ENCODE results near the gene SEMA5B. TPM values are rescaled to one million over a fixed set of nuclear protein-coding genes. Genes with fewer than 3 reads are reported as not detected.

SEMA5B gene
- total RNA-seq, 1 experiment from 2014 or later = 0.04 TPM

- H3K9me3 ChIP-seq (ENCODE audit: low read length) = no peaks in the 10 kb centered on the region
- H3K79me2 ChIP-seq (ENCODE audit: low read length) = no peaks in the 10 kb centered on the region
- DNase-seq (no peak), ATAC-seq (no peak)
- no peak for TF ChIP-seq EZH2 (IDR thresholded peaks at IDR 0.05; ENCODE audit: low read length, unreplicated experiment)
- TF ChIP-seq, protein P1, sequence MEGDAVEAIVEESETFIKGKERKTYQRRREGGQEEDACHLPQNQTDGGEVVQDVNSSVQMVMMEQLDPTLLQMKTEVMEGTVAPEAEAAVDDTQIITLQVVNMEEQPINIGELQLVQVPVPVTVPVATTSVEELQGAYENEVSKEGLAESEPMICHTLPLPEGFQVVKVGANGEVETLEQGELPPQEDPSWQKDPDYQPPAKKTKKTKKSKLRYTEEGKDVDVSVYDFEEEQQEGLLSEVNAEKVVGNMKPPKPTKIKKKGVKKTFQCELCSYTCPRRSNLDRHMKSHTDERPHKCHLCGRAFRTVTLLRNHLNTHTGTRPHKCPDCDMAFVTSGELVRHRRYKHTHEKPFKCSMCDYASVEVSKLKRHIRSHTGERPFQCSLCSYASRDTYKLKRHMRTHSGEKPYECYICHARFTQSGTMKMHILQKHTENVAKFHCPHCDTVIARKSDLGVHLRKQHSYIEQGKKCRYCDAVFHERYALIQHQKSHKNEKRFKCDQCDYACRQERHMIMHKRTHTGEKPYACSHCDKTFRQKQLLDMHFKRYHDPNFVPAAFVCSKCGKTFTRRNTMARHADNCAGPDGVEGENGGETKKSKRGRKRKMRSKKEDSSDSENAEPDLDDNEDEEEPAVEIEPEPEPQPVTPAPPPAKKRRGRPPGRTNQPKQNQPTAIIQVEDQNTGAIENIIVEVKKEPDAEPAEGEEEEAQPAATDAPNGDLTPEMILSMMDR (conservative IDR thresholded peaks at IDR 0.05; ENCODE audit: low read depth, low read length) = no peak
- TF ChIP-seq EZH2phosphoT487 (IDR thresholded peaks at IDR 0.05; ENCODE audit: borderline replicate concordance, low read length) = no peak
- H3K36me3 ChIP-seq (ENCODE audit: low read depth, low read length) = no peaks in the 10 kb centered on the region
- H3K9me2 ChIP-seq (replicated peaks; ENCODE audit: low read length) = no peaks in the 10 kb centered on the region
- no peak overlapping the region for H2AFZ ChIP-seq (ENCODE audit: low read length)
- no TSS peak for BruUV-seq (replicated peaks)
- H3K4me3 ChIP-seq (ENCODE audit: low read length) = no peak overlapping the region
- H3K4me2 ChIP-seq (ENCODE audit: low read length) = no peak overlapping the region
- H4K20me1 ChIP-seq (ENCODE audit: low read length) = no peaks in the 10 kb centered on the region
- peaks cover 19% of the 10 kb centered on the region for H3K4me1 ChIP-seq (ENCODE audit: insufficient read depth, low read length)
- no peak overlapping the region for H3K9ac ChIP-seq (ENCODE audit: low read length)
- no peaks in the 10 kb centered on the region for H3K27me3 ChIP-seq (ENCODE audit: low read length)
- intact Hi-C loops (cut with micrococcal nuclease) = no loop called here
- no peak overlapping the region for H3K27ac ChIP-seq (ENCODE audit: low read length)
- H3F3A ChIP-seq (ENCODE audit: low read length, unreplicated experiment) = no peaks in the 10 kb centered on the region
- CTCF ChIA-PET = interaction anchor here (0.6 kb wide), 1 partner anchor 213 kb away, joined by 3 read pairs; no protein-coding TSS in a partner anchor
- POLR2A ChIA-PET (ENCODE audit: unreplicated experiment) = no interaction called here
Measured at GRCh38 chr3:122945230-122945629, 82.3 kb downstream of the SEMA5B start.

DNA sequence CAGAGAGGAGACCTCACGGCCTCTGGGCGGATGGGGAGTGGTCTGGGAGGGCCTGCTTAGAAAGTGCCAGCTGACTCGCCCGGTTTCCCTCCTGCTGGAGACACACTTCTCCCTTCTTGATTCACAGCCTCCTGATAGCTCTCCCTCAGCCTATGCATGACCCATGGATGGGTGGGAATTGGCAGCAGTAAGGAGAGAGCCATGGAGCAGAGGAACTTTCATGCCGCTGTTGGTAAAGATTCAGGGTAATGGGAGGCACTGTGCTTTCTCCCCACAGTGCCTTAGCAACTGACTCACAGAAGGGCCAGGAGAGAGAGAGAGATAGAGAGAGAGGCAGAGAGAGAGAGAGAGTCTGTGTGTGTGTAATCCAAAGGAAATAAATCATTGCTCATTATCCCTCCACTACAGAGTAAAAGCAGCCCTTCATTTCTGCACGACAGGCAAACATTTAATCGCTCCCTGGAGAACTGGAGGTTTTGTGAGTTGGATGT, 82.8 kb downstream of the SEMA5B start:
- CTCF ChIA-PET = no interaction called here
- Histone ChIP-seq H4K20me1 (ENCODE audit: low read length) (no peaks in the 10 kb centered on the region), H3K9ac (ENCODE audit: low read length) (no peak overlapping the region), H3K27ac (ENCODE audit: low read length) (no peak overlapping the region), H3K4me1 (ENCODE audit: insufficient read depth, low read length) (peaks cover 19% of the 10 kb centered on the region), H3K79me2 (ENCODE audit: low read length) (no peaks in the 10 kb centered on the region), H3K27me3 (ENCODE audit: low read length) (no peaks in the 10 kb centered on the region), H3K9me3 (ENCODE audit: low read length) (no peaks in the 10 kb centered on the region), H3K36me3 (ENCODE audit: low read depth, low read length) (no peaks in the 10 kb centered on the region), H3K4me3 (ENCODE audit: low read length) (no peak overlapping the region), H3K4me2 (ENCODE audit: low read length) (no peak overlapping the region), H3F3A (ENCODE audit: low read length, unreplicated experiment) (no peaks in the 10 kb centered on the region), H2AFZ (ENCODE audit: low read length) (no peak overlapping the region), H3K9me2 (replicated peaks; ENCODE audit: low read length) (no peaks in the 10 kb centered on the region)
- ATAC-seq = no peak
- DNase-seq = peak; percentile 21
- POLR2A ChIA-PET (ENCODE audit: unreplicated experiment) = no interaction called here
- intact Hi-C loops (cut with micrococcal nuclease) = no loop called here
- BruUV-seq (replicated peaks) = no TSS peak
- TF ChIP-seq EZH2 (IDR thresholded peaks at IDR 0.05; ENCODE audit: low read length, unreplicated experiment) (no peak), EZH2phosphoT487 (IDR thresholded peaks at IDR 0.05; ENCODE audit: borderline replicate concordance, low read length) (no peak)
- TF ChIP-seq, protein P1 (conservative IDR thresholded peaks at IDR 0.05; ENCODE audit: low read depth, low read length) = no peak

DNA sequence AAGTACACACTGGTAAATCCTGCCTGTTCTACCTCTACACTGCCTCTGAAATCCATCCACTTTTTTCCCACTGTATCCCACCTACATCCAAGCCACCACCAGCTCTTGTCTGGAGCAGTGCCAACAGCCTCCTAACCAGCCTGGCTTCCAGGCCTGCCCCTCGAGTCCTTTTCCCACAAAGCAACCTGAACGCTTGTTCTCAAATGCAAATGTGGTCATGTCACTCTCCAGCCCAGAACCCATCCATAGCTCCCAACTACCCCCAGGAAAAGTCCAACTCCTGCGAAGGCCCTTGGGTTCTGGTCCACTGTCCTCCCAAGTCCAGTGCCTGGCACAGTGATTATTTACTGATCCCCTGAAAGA, 83.8 kb downstream of the SEMA5B start:
- ATAC-seq = no peak
- H3K4me3 ChIP-seq (ENCODE audit: low read length) = no peak overlapping the region

More for the DNA sequence above, 83.8 kb downstream of the SEMA5B start:
- no peaks in the 10 kb centered on the region for H3K9me3 ChIP-seq (ENCODE audit: low read length)
- H3K27me3 ChIP-seq (ENCODE audit: low read length) = no peaks in the 10 kb centered on the region
- H3K79me2 ChIP-seq (ENCODE audit: low read length) = no peaks in the 10 kb centered on the region
- H3K36me3 ChIP-seq (ENCODE audit: low read depth, low read length) = no peaks in the 10 kb centered on the region
- no peaks in the 10 kb centered on the region for H3F3A ChIP-seq (ENCODE audit: low read length, unreplicated experiment)
- DNase-seq = no peak
- H3K27ac ChIP-seq (ENCODE audit: low read length) = no peak overlapping the region
- TF ChIP-seq, protein P1 (conservative IDR thresholded peaks at IDR 0.05; ENCODE audit: low read depth, low read length) = no peak
- TF ChIP-seq EZH2 (IDR thresholded peaks at IDR 0.05; ENCODE audit: low read length, unreplicated experiment) (no peak), EZH2phosphoT487 (IDR thresholded peaks at IDR 0.05; ENCODE audit: borderline replicate concordance, low read length) (no peak)
- H3K9me2 ChIP-seq (replicated peaks; ENCODE audit: low read length) = no peaks in the 10 kb centered on the region
- H2AFZ ChIP-seq (ENCODE audit: low read length) = no peak overlapping the region
- no peaks in the 10 kb centered on the region for H4K20me1 ChIP-seq (ENCODE audit: low read length)
- POLR2A ChIA-PET (ENCODE audit: unreplicated experiment) = no interaction called here
- intact Hi-C loops (cut with micrococcal nuclease) = loop anchor here (1.0 to 2.0 kb wide), 3 partner anchors 84 to 315 kb away; no protein-coding TSS in a partner anchor
- no peak overlapping the region for H3K4me2 ChIP-seq (ENCODE audit: low read length)
- H3K9ac ChIP-seq (ENCODE audit: low read length) = no peak overlapping the region
- CTCF ChIA-PET = interaction anchor here (0.7 to 1.0 kb wide), 2 partner anchors 71 to 85 kb away, joined by 3 to 4 read pairs; no protein-coding TSS in a partner anchor
- no TSS peak for BruUV-seq (replicated peaks)
- peaks cover 19% of the 10 kb centered on the region for H3K4me1 ChIP-seq (ENCODE audit: insufficient read depth, low read length)

Measured in PC-3 (cell line).